Left lung (tissue), 10 donors: Measurements from ENCODE around the gene CD52. TPM values are rescaled to one million over a fixed set of nuclear protein-coding genes. Genes with fewer than 3 reads are reported as not detected.

Experiments used
- ATAC-seq: fragments of 200-7000 bp; cut with Tn5 transposase; one replicate; pipeline ENCODE4 v1.9.1; 2020; ENCODE audit warnings: moderate library complexity
- DNase-seq, 4 donors: peaks; one replicate each; pipeline ENCODE4 v3.0.0-alpha.2; 2013 to 2020
- H3K27ac ChIP-seq, 2 donors: fragments of 200-600 bp; sonication (generic) in 1 of 2; one replicate each; pipeline versions ENCODE4 v1.5.0 to v1.8.0; 2020 to 2021
- H3K27me3 ChIP-seq, 2 donors: fragments of 200-600 bp; sonication (generic) in 1 of 2; one replicate each; pipeline versions ENCODE4 v1.5.0 to v1.8.0; 2020 to 2021
- H3K36me3 ChIP-seq, 2 donors: fragments of 200-600 bp; sonication (generic) in 1 of 2; one replicate each; pipeline versions ENCODE4 v1.5.0 to v1.8.0; 2020 to 2021
- H3K4me1 ChIP-seq, 2 donors: fragments of 200-600 bp; one replicate each; pipeline ENCODE4 v1.8.0; 2021
- H3K4me3 ChIP-seq, 2 donors: fragments of 200-600 bp; sonication (generic) in 1 of 2; one replicate each; pipeline versions ENCODE4 v1.5.0 to v1.8.0; 2020 to 2021; ENCODE audit warnings: mild to moderate bottlenecking in 1 of 2
- H3K9me3 ChIP-seq, 2 donors: fragments of 200-600 bp; sonication (generic) in 1 of 2; one replicate each; pipeline versions ENCODE4 v1.5.0 to v1.8.0; 2020 to 2021
- intact Hi-C, 2 donors: fragments of 100-400 bp; cut with DNase I; formaldehyde crosslinking; loops; one replicate each; pipeline versions ENCODE4 v1.11.2 to v1.14.2; 2022
- polyA plus RNA-seq, 6 donors: library from polyadenylated mRNA; unstranded; fragments of 120-200 nt; gene quantifications; one replicate each; pipeline ENCODE4 v1.2.1, GENCODE V29; 2013; ENCODE audit not compliant: insufficient read length in 6 of 6
- total RNA-seq, 2 donors: library from RNA; stranded (reverse); fragmentation: NEBNext Ultra II Directional; extraction: Animal tissue kit (Norgen Biotek cat#: 25700); gene quantifications; one replicate each; pipeline ENCODE4 v1.2.1, GENCODE V29; 2021
- TF ChIP-seq, protein P1 (sequence below), 2 donors: fragments of 200-600 bp; sonication (generic) in 1 of 2; IDR thresholded peaks; one replicate each; pipeline versions ENCODE4 v1.5.0 to v1.8.0; 2021; ENCODE audit warnings: antibody characterized with exemption in 2 of 2
- donor health status: DM: no; HTN: yes; CAD: no.
- donor health status: DM: no; HTN: no; CAD: no.

CD52 gene
- total and polyA plus RNA-seq, 8 donors = 2.6 to 170 (median 6.1) TPM

DNA sequence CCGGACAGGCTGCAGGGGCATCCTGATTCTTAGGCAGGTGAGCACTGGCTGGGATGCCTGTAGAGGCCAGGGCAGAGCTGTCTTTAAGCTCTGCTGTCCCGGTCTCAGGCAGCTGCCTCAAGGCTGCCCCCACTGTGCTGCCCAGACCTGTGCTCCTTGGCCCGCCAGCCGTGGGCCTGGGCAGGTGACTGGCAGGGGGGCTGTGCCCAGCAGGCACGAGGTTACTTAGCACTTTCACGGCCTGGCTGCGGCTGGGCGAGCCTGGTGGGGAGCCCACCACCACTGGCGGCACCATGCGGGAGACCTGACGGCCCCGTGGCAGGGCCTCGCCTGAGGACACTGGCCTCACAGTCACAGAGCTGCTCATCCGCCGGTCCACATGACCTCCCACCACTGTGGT, 28.0 kb downstream of the CD52 start:
- no peak overlapping the region for H3K27ac ChIP-seq
- no peaks in the 10 kb centered on the region for H3K36me3 ChIP-seq
- H3K4me1 ChIP-seq = no peaks in the 10 kb centered on the region
- intact Hi-C loops = no loop called here
- no peaks in the 10 kb centered on the region for H3K9me3 ChIP-seq
- no peak for DNase-seq
- TF ChIP-seq, protein P1, sequence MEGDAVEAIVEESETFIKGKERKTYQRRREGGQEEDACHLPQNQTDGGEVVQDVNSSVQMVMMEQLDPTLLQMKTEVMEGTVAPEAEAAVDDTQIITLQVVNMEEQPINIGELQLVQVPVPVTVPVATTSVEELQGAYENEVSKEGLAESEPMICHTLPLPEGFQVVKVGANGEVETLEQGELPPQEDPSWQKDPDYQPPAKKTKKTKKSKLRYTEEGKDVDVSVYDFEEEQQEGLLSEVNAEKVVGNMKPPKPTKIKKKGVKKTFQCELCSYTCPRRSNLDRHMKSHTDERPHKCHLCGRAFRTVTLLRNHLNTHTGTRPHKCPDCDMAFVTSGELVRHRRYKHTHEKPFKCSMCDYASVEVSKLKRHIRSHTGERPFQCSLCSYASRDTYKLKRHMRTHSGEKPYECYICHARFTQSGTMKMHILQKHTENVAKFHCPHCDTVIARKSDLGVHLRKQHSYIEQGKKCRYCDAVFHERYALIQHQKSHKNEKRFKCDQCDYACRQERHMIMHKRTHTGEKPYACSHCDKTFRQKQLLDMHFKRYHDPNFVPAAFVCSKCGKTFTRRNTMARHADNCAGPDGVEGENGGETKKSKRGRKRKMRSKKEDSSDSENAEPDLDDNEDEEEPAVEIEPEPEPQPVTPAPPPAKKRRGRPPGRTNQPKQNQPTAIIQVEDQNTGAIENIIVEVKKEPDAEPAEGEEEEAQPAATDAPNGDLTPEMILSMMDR (IDR thresholded peaks at IDR 0.05) = no peak
- peaks cover 0 to 6% of the 10 kb centered on the region in 2 donors for H3K27me3 ChIP-seq
- no peak for ATAC-seq
- H3K4me3 ChIP-seq = no peak overlapping the region

DNA sequence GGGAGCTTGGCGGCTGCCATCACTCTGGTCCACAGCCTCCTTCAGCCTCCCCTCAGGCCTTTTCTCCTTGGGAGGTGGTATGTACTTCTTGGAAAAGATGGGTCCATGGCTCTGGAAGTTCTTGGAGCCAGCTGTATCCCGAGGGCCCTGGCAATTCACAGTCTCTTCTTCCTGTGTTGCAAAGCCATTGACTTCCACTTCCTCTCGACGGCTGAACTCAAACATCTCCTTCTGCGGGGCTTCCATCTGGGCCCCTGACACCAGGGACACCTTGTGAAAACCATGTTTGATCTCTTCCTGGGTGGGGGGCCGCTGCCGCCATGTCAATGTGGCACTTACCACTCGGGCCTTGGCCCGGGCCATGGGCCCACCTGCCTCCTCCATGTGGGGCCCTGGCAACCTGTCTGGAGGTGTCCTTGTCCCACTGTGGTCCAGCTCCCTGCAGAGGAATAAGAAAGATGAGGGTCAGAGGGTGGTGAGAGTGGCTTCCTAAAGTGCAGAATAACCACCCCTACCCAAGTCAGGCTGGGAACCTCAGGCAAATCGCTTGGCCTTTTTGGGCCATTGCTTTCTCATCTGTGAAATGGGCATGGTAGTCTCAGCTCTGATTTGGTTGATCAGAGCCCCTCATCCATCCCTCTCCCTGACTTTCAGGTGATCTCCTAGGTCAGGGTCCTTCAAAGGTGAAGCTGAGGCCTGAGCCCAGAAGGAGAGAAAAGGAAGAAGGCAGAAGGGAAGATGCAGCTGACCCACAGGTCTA, 28.7 kb downstream of the CD52 start:
- Histone ChIP-seq H3K9me3 (no peaks in the 10 kb centered on the region), H3K27ac (no peak overlapping the region), H3K36me3 (no peaks in the 10 kb centered on the region), H3K4me1 (no peaks in the 10 kb centered on the region), H3K27me3 (peaks cover 0 to 6% of the 10 kb centered on the region in 2 donors), H3K4me3 (no peak overlapping the region)
- TF ChIP-seq, protein P1 (IDR thresholded peaks at IDR 0.05) = no peak
- intact Hi-C loops = no loop called here
- DNase-seq = no peak
- ATAC-seq = no peak

DNA sequence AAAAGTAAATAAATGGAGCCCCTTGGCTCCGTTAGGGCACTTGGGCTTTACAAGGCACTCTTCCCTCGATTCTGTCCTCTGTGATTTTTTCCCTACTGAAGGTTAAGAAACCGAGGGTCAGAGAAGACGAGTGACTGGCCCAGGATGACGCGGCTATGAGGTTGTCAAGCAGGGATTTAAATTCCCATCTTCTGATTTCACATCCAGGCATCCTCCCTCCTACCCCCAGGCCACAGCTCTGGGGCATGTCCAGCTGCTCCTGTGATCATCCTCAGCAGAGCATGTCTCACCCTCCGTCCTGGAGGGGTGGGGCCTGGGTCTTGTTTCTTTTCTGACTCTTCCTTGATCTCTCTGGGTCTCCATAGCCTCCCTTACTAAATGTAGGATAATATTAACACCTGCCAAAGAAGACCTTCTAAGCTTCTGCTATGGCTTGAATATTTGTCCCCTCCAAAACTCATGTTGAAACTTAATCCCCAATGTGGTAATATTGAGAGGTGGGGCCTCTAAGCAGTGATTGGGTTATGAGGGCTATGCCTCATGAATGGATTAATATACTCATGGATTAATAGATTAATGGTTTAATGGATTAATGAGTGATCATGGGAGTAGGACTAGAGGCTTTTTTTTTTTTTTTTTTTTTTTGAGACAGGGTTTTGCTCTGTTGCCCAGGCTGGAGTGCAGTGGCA, 31.6 kb downstream of the CD52 start:
- Histone ChIP-seq H3K36me3 (no peaks in the 10 kb centered on the region), H3K27ac (no peak overlapping the region), H3K4me1 (no peaks in the 10 kb centered on the region), H3K9me3 (no peaks in the 10 kb centered on the region), H3K4me3 (no peak overlapping the region), H3K27me3 (peaks cover 0 to under 1% of the 10 kb centered on the region in 2 donors)
- ATAC-seq (no peak), DNase-seq (no peak)
- TF ChIP-seq, protein P1 (IDR thresholded peaks at IDR 0.05) = no peak
- intact Hi-C loops = no loop called here

DNA sequence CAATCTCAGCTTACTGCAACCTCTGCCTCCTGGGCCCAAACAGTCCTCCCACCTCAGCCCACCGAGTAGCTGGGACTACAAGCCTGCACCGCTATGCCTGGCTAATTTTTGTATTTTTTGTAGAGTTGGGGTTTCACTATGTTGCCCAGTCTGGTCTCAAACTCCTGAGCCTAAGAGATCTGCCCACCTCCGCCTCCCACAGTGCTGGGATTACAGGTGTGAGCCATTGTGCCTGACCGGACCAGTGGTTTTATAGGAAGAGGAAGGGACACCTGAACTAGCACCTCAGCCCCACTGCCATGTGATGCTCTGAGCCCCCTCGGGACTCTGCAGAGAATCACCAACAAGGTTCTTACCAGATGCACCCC, 32.1 kb downstream of the CD52 start:
- Histone ChIP-seq H3K4me1 (no peaks in the 10 kb centered on the region), H3K36me3 (no peaks in the 10 kb centered on the region), H3K27ac (no peak overlapping the region), H3K4me3 (no peak overlapping the region), H3K9me3 (no peaks in the 10 kb centered on the region), H3K27me3 (peaks cover 0 to 6% of the 10 kb centered on the region in 2 donors)
- DNase-seq (no peak), ATAC-seq (no peak)
- intact Hi-C loops = no loop called here
- TF ChIP-seq, protein P1 (IDR thresholded peaks at IDR 0.05) = no peak

DNA sequence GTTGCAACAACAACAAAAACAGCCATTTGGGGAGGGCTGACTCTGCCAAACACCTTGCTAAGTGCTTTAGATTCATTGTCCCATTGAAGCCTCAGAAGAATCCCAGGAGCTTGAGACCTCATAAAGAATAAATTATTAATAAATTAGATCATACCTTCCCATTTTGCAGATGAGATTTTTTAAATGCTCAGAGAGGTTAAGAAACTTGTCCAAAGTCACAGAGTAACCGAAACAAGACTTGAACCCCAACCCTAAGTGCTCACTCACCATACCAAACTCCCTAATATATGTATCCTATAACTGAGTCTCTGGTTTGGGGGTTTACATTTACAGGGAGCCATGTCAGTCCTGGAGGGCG, 32.6 kb downstream of the CD52 start:
- no peaks in the 10 kb centered on the region for H3K36me3 ChIP-seq
- no peaks in the 10 kb centered on the region for H3K9me3 ChIP-seq
- no peak for ATAC-seq
- H3K4me1 ChIP-seq = no peaks in the 10 kb centered on the region
- intact Hi-C loops = no loop called here
- no peak overlapping the region for H3K4me3 ChIP-seq
- DNase-seq = no peak
- peaks cover 0 to 10% of the 10 kb centered on the region in 2 donors for H3K27me3 ChIP-seq
- H3K27ac ChIP-seq = no peak overlapping the region
- TF ChIP-seq, protein P1 (IDR thresholded peaks at IDR 0.05) = no peak
